Spleen (tissue), 11 donors: ENCODE data around the gene EMX2. TPM values are rescaled to one million over a fixed set of nuclear protein-coding genes. Genes with fewer than 3 reads are reported as not detected.

Source experiments
- DNase-seq: peaks from one replicate; pipeline ENCODE4 v3.0.0-alpha.2; 2020
- H3K27ac ChIP-seq, 8 donors: fragments of 200-600 bp; sonication (generic) in 7 of 8; 1 replicate in 4 of 8; 2 replicates in 4 of 8; pipeline versions ENCODE4 v1.5.0 to v1.8.0; 2016 to 2021; ENCODE audit warnings: inconsistent platforms in 4 of 8, mild to moderate bottlenecking in 4 of 8, moderate library complexity in 1 of 8
- H3K27me3 ChIP-seq, 7 donors: fragments of 200-600 bp; sonication (generic) in 6 of 7; replicated peaks in 1 of 7; 1 replicate in 4 of 7; 2 replicates in 3 of 7; pipeline versions ENCODE4 v1.5.0 to v1.8.0; 2016 to 2021; ENCODE audit warnings: inconsistent platforms in 3 of 7, mild to moderate bottlenecking in 1 of 7
- H3K36me3 ChIP-seq, 6 donors: fragments of 200-600 bp; sonication (generic) in 5 of 6; 1 replicate in 4 of 6; 2 replicates in 2 of 6; pipeline versions ENCODE4 v1.5.0 to v1.8.0; 2016 to 2021; ENCODE audit warnings: inconsistent platforms in 2 of 6
- H3K4me1 ChIP-seq, 6 donors: fragments of 200-600 bp; sonication (generic) in 5 of 6; 1 replicate in 3 of 6; 2 replicates in 3 of 6; pipeline versions ENCODE4 v1.5.0 to v1.8.0; 2016 to 2021; ENCODE audit warnings: inconsistent platforms in 3 of 6
- H3K4me3 ChIP-seq, 8 donors: fragments of 200-600 bp; sonication (generic) in 7 of 8; 1 replicate in 4 of 8; 2 replicates in 4 of 8; pipeline versions ENCODE4 v1.5.0 to v1.8.0; 2016 to 2021; ENCODE audit warnings: inconsistent platforms in 4 of 8, mild to moderate bottlenecking in 4 of 8, moderate library complexity in 2 of 8
- H3K9me3 ChIP-seq, 8 donors: fragments of 200-600 bp; sonication (generic) in 7 of 8; 1 replicate in 4 of 8; 2 replicates in 4 of 8; pipeline versions ENCODE4 v1.5.0 to v1.8.0; 2016 to 2021; ENCODE audit warnings: inconsistent platforms in 4 of 8
- POLR2A ChIP-seq, 3 donors: fragments of 450-650 bp; IDR thresholded peaks; one replicate each; pipeline ENCODE4 v1.5.1; 2017; ENCODE audit warnings: antibody characterized with exemption in 3 of 3, mild to moderate bottlenecking in 1 of 3
- POLR2AphosphoS5 ChIP-seq, 3 donors: sonication (generic); formaldehyde crosslinking; IDR thresholded peaks; one replicate each; pipeline ENCODE4 v1.5.1; 2017; ENCODE audit warnings: antibody characterized with exemption in 3 of 3
- WGBS, 5 donors: extraction: QIAGEN DNeasy Blood & Tissue Kit in 3 of 5; methylation state at CpG; one replicate each; pipeline versions ENCODE4 v1.1.5 to v1.1.7; 2013 to 2018; 5-methylcytosine and 5-hydroxymethylcytosine counted together
- intact Hi-C: fragments of 100-400 bp; cut with DNase I; formaldehyde crosslinking; loops from one replicate; pipeline ENCODE4 v1.15.0; 2023; ENCODE audit warnings: low total_unique reads
- polyA plus RNA-seq, 3 donors: library from polyadenylated mRNA; stranded (reverse); fragments of 200-250 nt; gene quantifications; one replicate each; pipeline ENCODE4 v1.2.1, GENCODE V29; 2013
- total RNA-seq, 7 donors: library from RNA; depleted of rRNA in 3 of 7; stranded (reverse); fragments of >200 nt in 3 of 7; fragmentation: NEBNext Ultra II Directional in 4 of 7; extraction: Animal tissue kit (Norgen Biotek cat#: 25700) in 4 of 7; gene quantifications; one replicate each; pipeline versions ENCODE4 v1.1.0 to v1.2.1, GENCODE V29; 2016 to 2021
- TF ChIP-seq, protein P1 (sequence below), 11 experiments: fragments of 200-600 bp in 7 of 11; fragments of 450-650 bp in 4 of 11; sonication (generic) in 4 of 11; IDR thresholded peaks in 8 of 11; conservative IDR thresholded peaks in 3 of 11; 1 replicate in 7 of 11; 2 replicates in 4 of 11; pipeline versions ENCODE4 v1.4.0 to v1.8.0; 2016 to 2021; ENCODE audit warnings: antibody characterized with exemption in 11 of 11, inconsistent platforms in 4 of 11, mild to moderate bottlenecking in 1 of 11
- donor health status: healthy with polysubstance abuse.
- donor health status: DM: no; HTN: no; CAD: no; lungs with moderate emphysema.
- donor health status: DM: no; HTN: no; CAD: no.
- donor health status: Bipolar disorder and iron deficiency.
- donor health status: healthy.
- donor health status: DM: no; HTN: no; CAD: no.
- donor health status: DM: yes; HTN: yes; CAD: no.

EMX2 gene
- total and polyA plus RNA-seq, 10 donors = 0.06 TPM; not detected in 9

DNA sequence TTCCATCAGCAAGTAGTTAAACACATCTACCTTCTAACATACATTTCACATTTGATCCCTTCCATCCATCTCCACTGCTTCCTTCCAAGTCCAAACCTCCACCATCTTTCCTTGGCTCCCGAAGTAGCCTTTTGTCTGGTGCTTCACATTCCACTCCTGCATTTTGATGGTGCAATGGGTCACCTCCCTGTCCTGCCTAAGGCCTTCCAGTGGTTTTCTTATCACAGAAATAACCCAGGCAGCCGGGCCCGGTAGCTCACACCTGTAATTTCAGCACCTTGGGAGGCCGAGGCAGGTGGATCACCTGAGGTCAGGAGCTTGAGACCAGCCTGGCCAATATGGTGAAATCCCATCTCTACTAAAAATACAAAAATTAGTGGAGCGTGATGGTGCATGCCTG is 44.5 kb downstream of the EMX2 start:
- TF ChIP-seq POLR2A (IDR thresholded peaks at IDR 0.05) (no peak), POLR2AphosphoS5 (IDR thresholded peaks at IDR 0.05) (no peak)
- TF ChIP-seq, protein P1, sequence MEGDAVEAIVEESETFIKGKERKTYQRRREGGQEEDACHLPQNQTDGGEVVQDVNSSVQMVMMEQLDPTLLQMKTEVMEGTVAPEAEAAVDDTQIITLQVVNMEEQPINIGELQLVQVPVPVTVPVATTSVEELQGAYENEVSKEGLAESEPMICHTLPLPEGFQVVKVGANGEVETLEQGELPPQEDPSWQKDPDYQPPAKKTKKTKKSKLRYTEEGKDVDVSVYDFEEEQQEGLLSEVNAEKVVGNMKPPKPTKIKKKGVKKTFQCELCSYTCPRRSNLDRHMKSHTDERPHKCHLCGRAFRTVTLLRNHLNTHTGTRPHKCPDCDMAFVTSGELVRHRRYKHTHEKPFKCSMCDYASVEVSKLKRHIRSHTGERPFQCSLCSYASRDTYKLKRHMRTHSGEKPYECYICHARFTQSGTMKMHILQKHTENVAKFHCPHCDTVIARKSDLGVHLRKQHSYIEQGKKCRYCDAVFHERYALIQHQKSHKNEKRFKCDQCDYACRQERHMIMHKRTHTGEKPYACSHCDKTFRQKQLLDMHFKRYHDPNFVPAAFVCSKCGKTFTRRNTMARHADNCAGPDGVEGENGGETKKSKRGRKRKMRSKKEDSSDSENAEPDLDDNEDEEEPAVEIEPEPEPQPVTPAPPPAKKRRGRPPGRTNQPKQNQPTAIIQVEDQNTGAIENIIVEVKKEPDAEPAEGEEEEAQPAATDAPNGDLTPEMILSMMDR (IDR thresholded peaks at IDR 0.05 in 8 of 11, conservative IDR thresholded peaks at IDR 0.05 in 3 of 11) = no peak
- intact Hi-C loops = no loop called here
- Histone ChIP-seq H3K36me3 (no peaks in the 10 kb centered on the region), H3K27me3 (peaks cover 0 to 27% (median 0%) of the 10 kb centered on the region in 7 donors), H3K4me3 (no peak overlapping the region), H3K27ac (no peak overlapping the region), H3K4me1 (no peaks in the 10 kb centered on the region), H3K9me3 (no peaks in the 10 kb centered on the region)
- 91 to 94% (median 92%) methylated on average over 5 of the region's 5 CpGs for WGBS, 5 donors
- DNase-seq = no peak

DNA sequence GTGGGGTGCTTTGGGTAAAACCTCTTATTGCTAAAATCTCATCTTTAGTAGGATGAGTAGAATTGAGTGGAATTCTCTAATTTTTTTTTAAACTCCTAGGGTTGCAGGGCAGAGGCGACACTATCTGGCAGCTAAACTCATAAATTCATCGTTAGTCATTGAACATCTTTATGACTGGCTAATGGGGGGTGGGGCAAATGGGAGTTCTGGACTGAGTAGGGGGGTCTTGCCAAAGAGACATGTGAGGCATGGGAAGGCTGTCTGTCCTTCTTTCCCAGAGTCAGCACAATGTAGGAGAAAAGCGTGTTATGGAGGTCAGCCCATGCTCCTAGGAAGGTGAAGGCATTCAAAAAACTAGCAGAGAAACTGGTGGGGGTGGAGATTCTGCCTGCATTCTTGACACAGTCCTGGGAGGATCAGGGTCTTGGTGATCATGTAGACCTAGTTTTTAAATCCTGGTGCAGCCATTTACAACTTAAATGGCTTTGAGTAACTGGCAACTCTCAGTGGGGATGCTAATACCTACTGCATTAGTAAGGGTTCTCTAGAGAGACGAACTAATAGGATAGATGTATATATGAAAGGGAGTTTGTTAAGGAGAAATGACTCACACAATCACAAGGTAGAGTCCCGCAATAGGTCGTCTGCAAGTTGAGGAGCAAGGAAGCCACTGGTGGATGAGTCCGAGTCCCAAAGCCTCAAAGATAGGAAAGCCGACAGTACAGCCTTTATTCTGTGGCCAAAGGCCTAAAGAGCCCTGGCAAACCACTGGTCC is 47.7 kb downstream of the EMX2 start:
- 71 to 82% (median 77%) methylated on average over 8 of the region's 8 CpGs for WGBS, 5 donors
- no peak for TF ChIP-seq POLR2A (IDR thresholded peaks at IDR 0.05)
- no peak for TF ChIP-seq POLR2AphosphoS5 (IDR thresholded peaks at IDR 0.05)
- TF ChIP-seq, protein P1 (IDR thresholded peaks at IDR 0.05 in 8 of 11, conservative IDR thresholded peaks at IDR 0.05 in 3 of 11) = no peak
- no peak overlapping the region for H3K4me3 ChIP-seq
- no peak overlapping the region for H3K27ac ChIP-seq
- H3K4me1 ChIP-seq = no peaks in the 10 kb centered on the region
- no peaks in the 10 kb centered on the region for H3K36me3 ChIP-seq
- H3K27me3 ChIP-seq = peaks cover 0 to 27% (median 0%) of the 10 kb centered on the region in 7 donors
- DNase-seq = no peak
- intact Hi-C loops = no loop called here
- H3K9me3 ChIP-seq = no peaks in the 10 kb centered on the region

DNA sequence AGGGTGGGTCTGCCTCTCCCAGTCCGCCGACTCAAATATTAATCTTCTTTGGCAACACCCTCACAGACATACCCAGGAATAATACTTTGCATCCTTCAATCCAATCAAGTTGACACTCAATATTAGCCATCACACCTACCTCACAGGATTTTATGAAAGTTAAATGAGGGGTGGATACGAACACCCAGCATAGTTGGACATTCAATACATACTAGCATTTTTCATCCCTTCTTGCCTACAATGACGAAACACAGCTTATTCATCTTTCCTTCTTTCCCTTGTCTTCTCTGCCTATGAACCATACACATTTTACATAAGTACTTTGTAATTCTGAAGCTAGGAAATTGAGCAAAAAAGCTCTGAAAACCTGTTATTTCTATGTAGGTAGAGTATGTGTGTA is 48.5 kb downstream of the EMX2 start:
- H3K4me3 ChIP-seq = no peak overlapping the region
- no peak overlapping the region for H3K27ac ChIP-seq
- H3K4me1 ChIP-seq = no peaks in the 10 kb centered on the region
- TF ChIP-seq POLR2AphosphoS5 (IDR thresholded peaks at IDR 0.05) = no peak
- no peak for TF ChIP-seq POLR2A (IDR thresholded peaks at IDR 0.05)
- TF ChIP-seq, protein P1 (IDR thresholded peaks at IDR 0.05 in 8 of 11, conservative IDR thresholded peaks at IDR 0.05 in 3 of 11) = no peak
- intact Hi-C loops = no loop called here
- H3K36me3 ChIP-seq = no peaks in the 10 kb centered on the region
- WGBS, 5 donors = 82 to 97% (median 89%) methylated on average over 4 of the region's 4 CpGs
- H3K9me3 ChIP-seq = no peaks in the 10 kb centered on the region
- DNase-seq = no peak
- peaks cover 0 to 27% (median 0%) of the 10 kb centered on the region in 7 donors for H3K27me3 ChIP-seq

DNA sequence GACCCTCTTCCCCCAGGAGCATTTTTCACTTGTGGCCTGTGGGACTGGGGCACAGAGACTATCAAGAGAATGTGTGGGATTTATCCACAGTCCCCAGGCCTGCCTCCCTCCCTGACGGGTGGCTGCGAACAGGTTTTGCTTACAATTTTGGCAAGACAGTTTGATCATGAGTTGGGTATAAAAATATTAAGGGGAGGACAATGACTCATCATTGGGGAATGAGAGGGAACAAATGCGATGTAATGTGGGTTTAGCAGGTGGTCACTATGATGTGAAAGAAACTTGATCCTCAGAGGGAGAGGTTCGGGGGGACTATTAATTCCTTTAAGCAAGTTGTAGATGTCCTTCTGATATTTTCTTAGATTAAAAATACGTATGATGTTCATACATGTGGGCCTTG is 52.2 kb downstream of the EMX2 start:
- no peak for TF ChIP-seq POLR2A (IDR thresholded peaks at IDR 0.05)
- TF ChIP-seq, protein P1 (IDR thresholded peaks at IDR 0.05 in 8 of 11, conservative IDR thresholded peaks at IDR 0.05 in 3 of 11) = no peak
- TF ChIP-seq POLR2AphosphoS5 (IDR thresholded peaks at IDR 0.05) = no peak
- Histone ChIP-seq H3K4me3 (no peak overlapping the region), H3K4me1 (no peaks in the 10 kb centered on the region), H3K27me3 (peaks cover 0 to 38% (median 0%) of the 10 kb centered on the region in 7 donors), H3K36me3 (no peaks in the 10 kb centered on the region), H3K27ac (no peak overlapping the region), H3K9me3 (no peaks in the 10 kb centered on the region)
- no peak for DNase-seq
- intact Hi-C loops = no loop called here
- 55 to 79% (median 62%) methylated on average over 5 of the region's 5 CpGs for WGBS, 5 donors
